SK-N-SH treated with all-trans-retinoic acid at 6 μM for 48 hours (cell line): ENCODE data around the gene PLEKHA4.
"Not testable (repeated sequence)": the region's sequence is repeated elsewhere in the genome, so short reads cannot be mapped to it uniquely, and the experiment has no call there.

Experiments used
- ATAC-seq: fragments of 200-7000 bp; cut with Tn5 transposase; 3 replicates; pipeline ENCODE4 v1.9.1; 2020; ENCODE audit warnings: mild to moderate bottlenecking, moderate library complexity
- ARNTL ChIP-seq: fragments of 450-650 bp; formaldehyde crosslinking; IDR thresholded peaks from 2 replicates; pipeline ENCODE4 v1.5.0; 2020; ENCODE audit warnings: low read depth, mild to moderate bottlenecking, moderate library complexity, borderline replicate concordance
- BACH2 ChIP-seq: fragments of 250-450 bp; sonication (Bioruptor Pico); IDR thresholded peaks from 2 replicates; pipeline ENCODE4 v1.9.0; 2021; ENCODE audit warnings: mild to moderate bottlenecking, borderline replicate concordance
- CSDC2 ChIP-seq: fragments of 250-450 bp; sonication (Bioruptor Pico); IDR thresholded peaks from 2 replicates; pipeline ENCODE4 v1.5.0; 2020; ENCODE audit warnings: mild to moderate bottlenecking, moderate library complexity
- ESRRG ChIP-seq: fragments of 250-450 bp; sonication (Bioruptor Pico); IDR thresholded peaks from 2 replicates; pipeline ENCODE4 v1.6.1; 2021; ENCODE audit warnings: mild to moderate bottlenecking
- ISL1 ChIP-seq: fragments of 250-450 bp; sonication (Bioruptor Pico); IDR thresholded peaks from 2 replicates; pipeline ENCODE4 v2.1.2; 2022; ENCODE audit warnings: mild to moderate bottlenecking, moderate library complexity
- OSR1 ChIP-seq: fragments of 250-450 bp; sonication (Bioruptor Pico); IDR thresholded peaks from 2 replicates; pipeline ENCODE4 v1.8.0; 2022; ENCODE audit warnings: moderate library complexity, mild to moderate bottlenecking, inconsistent platforms
- PPARA ChIP-seq: fragments of 250-450 bp; sonication (Bioruptor Pico); IDR thresholded peaks from 2 replicates; pipeline ENCODE4 v1.5.0; 2020; ENCODE audit warnings: mild to moderate bottlenecking, borderline replicate concordance
- SNAI2 ChIP-seq: fragments of 250-450 bp; sonication (Bioruptor Pico); IDR thresholded peaks from 2 replicates; pipeline ENCODE4 v1.5.0; 2020; ENCODE audit warnings: mild to moderate bottlenecking, moderate library complexity
- TCF4 ChIP-seq: fragments of 250-450 bp; sonication (Bioruptor Pico); IDR thresholded peaks from 2 replicates; pipeline ENCODE4 v1.8.0; 2021; ENCODE audit warnings: mild to moderate bottlenecking, moderate library complexity, borderline replicate concordance
- TOX ChIP-seq: fragments of 250-450 bp; sonication (Bioruptor Pico); IDR thresholded peaks from 2 replicates; pipeline ENCODE4 v1.8.0; 2021; ENCODE audit warnings: mild to moderate bottlenecking, moderate library complexity, borderline replicate concordance
- ZFP3 ChIP-seq: fragments of 250-450 bp; sonication (Bioruptor Pico); IDR thresholded peaks from 2 replicates; pipeline ENCODE4 v1.5.0; 2020; ENCODE audit warnings: mild to moderate bottlenecking, moderate library complexity
- ZNF565 ChIP-seq: fragments of 450-650 bp; formaldehyde crosslinking; conservative IDR thresholded peaks from 2 replicates; pipeline ENCODE4 v1.5.0; 2020; ENCODE audit warnings: low read depth, mild to moderate bottlenecking, moderate library complexity
- ZNF70 ChIP-seq: fragments of 450-650 bp; formaldehyde crosslinking; IDR thresholded peaks from 2 replicates; pipeline ENCODE4 v1.5.0; 2020; ENCODE audit warnings: mild to moderate bottlenecking, moderate library complexity
- ZNF8 ChIP-seq: fragments of 450-650 bp; formaldehyde crosslinking; IDR thresholded peaks from 2 replicates; pipeline ENCODE4 v1.5.0; 2020; ENCODE audit warnings: mild to moderate bottlenecking, moderate library complexity
- TF ChIP-seq, protein P1 (sequence below): fragments of 250-450 bp; sonication (Bioruptor Pico); IDR thresholded peaks from 2 replicates; pipeline ENCODE4 v1.8.0; 2020; ENCODE audit warnings: mild to moderate bottlenecking, moderate library complexity, borderline replicate concordance
- TF ChIP-seq, protein P2 (sequence below): fragments of 250-450 bp; sonication (Bioruptor Pico); IDR thresholded peaks from 2 replicates; pipeline ENCODE4 v1.8.0; 2021; ENCODE audit warnings: low read depth, mild to moderate bottlenecking, moderate library complexity, borderline replicate concordance
- TF ChIP-seq, protein P3 (sequence below): fragments of 250-450 bp; sonication (Bioruptor Pico); IDR thresholded peaks from 2 replicates; pipeline ENCODE4 v1.5.0; 2020; ENCODE audit warnings: mild to moderate bottlenecking, moderate library complexity
- TF ChIP-seq, protein P4 (sequence below): fragments of 250-450 bp; sonication (Bioruptor Pico); IDR thresholded peaks from 2 replicates; pipeline ENCODE4 v1.5.1; 2020; ENCODE audit warnings: low read depth, mild to moderate bottlenecking, moderate library complexity
- TF ChIP-seq, protein P5 (sequence below): fragments of 250-450 bp; sonication (Bioruptor Pico); IDR thresholded peaks from 2 replicates; pipeline ENCODE4 v1.5.1; 2021; ENCODE audit warnings: mild to moderate bottlenecking, moderate library complexity

The PLEKHA4 gene

DNA sequence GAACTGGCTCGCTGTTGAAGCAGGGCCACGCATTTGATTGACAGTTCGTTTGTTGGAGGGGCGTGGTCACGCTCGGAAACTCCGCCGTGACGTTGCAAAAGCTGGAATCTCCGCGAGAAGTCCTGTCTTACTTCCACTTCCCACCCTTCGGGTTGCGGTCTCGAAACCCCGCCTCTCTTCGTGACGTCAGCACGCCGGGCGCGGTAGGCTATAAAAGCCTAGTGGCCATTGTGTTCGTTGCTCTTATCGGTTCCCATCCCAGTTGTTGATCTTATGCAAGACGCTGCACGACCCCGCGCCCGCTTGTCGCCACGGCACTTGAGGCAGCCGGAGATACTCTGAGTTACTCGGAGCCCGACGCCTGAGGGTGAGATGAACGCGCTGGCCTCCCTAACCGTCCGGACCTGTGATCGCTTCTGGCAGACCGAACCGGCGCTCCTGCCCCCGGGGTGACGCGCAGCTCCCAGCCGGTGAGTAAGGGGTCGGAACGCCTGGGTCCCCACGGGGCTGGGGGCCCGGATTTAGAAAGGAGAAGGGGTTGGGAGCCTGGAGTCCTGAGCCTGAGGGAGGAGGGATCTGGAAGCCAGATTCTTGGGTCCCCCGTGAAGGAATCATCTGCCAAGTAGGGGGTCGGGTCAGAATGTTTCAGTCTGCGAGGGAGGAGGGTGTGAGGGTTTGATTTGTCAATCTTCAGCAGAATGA lies 3.9 kb upstream of the PLEKHA4 start, which contains the start of gene PPP1R15A (continued):
- no peak for TF ChIP-seq ISL1 (CRISPR knock-in tag)
- TF ChIP-seq, protein P1, sequence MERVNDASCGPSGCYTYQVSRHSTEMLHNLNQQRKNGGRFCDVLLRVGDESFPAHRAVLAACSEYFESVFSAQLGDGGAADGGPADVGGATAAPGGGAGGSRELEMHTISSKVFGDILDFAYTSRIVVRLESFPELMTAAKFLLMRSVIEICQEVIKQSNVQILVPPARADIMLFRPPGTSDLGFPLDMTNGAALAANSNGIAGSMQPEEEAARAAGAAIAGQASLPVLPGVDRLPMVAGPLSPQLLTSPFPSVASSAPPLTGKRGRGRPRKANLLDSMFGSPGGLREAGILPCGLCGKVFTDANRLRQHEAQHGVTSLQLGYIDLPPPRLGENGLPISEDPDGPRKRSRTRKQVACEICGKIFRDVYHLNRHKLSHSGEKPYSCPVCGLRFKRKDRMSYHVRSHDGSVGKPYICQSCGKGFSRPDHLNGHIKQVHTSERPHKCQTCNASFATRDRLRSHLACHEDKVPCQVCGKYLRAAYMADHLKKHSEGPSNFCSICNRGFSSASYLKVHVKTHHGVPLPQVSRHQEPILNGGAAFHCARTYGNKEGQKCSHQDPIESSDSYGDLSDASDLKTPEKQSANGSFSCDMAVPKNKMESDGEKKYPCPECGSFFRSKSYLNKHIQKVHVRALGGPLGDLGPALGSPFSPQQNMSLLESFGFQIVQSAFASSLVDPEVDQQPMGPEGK (CRISPR knock-in tag), result no peak; the same call in 1 of the 2 replicates
- no peak for TF ChIP-seq ESRRG (CRISPR knock-in tag)
- TF ChIP-seq OSR1 (CRISPR knock-in tag), result no peak
- TF ChIP-seq CSDC2 (CRISPR knock-in tag), result no peak
- TF ChIP-seq, protein P2, sequence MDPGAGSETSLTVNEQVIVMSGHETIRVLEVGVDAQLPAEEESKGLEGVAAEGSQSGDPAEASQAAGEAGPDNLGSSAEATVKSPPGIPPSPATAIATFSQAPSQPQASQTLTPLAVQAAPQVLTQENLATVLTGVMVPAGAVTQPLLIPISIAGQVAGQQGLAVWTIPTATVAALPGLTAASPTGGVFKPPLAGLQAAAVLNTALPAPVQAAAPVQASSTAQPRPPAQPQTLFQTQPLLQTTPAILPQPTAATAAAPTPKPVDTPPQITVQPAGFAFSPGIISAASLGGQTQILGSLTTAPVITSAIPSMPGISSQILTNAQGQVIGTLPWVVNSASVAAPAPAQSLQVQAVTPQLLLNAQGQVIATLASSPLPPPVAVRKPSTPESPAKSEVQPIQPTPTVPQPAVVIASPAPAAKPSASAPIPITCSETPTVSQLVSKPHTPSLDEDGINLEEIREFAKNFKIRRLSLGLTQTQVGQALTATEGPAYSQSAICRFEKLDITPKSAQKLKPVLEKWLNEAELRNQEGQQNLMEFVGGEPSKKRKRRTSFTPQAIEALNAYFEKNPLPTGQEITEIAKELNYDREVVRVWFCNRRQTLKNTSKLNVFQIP, result no peak
- TF ChIP-seq TOX (CRISPR knock-in tag), result peak; percentile 36

DNA sequence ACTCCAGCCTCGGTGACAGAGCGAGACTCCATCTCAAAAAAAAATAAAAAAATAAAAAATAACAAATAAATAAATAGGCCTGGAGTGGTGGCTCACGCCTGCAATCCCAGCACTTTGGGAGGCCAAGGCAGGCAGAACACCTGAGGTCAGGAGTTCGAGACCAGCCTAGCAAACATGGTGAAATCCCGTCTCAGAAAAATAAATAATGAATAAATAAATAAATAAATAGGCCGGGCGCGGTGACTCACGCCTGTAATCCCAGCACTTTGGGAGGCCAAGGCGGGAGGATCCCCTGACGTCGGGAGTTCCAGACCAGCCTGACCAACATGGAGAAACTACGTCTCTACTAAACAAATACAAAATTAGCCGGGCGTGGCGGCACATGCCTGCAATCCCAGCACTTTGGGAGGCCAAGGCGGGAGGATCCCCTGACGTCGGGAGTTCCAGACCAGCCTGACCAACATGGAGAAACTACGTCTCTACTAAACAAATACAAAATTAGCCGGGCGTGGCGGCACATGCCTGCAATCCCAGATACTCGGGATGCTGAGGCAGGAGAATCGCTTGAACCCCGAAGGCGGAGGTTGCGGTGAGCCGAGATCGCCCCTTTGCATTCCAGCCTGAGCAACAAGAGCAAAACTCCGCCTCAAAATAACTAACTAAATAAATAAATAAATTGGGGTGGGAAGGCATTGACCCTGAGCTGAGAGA lies 3.2 kb upstream of the PLEKHA4 start:
- not testable (repeated sequence) for ATAC-seq

DNA sequence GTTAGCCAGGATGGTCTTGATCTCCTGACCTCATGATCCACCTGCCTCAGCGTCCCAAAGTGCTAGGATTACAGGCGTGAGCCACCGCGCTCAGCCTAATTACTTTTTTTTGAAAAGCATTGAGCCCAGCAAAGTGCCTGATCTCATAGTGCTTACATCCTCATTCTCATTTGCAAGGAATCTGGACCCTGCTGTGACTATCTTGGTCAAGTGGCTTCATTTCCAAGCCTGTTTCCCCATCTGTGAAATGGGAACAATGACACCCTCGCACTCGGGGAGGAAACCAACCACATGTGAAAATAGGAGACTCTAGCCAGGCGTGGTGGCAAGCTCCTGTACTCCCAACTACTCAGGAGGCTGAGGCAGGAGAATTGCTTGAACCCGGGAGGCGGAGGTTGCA lies 1.6 kb upstream of the PLEKHA4 start:
- ATAC-seq, result no peak
- TF ChIP-seq, protein P3, sequence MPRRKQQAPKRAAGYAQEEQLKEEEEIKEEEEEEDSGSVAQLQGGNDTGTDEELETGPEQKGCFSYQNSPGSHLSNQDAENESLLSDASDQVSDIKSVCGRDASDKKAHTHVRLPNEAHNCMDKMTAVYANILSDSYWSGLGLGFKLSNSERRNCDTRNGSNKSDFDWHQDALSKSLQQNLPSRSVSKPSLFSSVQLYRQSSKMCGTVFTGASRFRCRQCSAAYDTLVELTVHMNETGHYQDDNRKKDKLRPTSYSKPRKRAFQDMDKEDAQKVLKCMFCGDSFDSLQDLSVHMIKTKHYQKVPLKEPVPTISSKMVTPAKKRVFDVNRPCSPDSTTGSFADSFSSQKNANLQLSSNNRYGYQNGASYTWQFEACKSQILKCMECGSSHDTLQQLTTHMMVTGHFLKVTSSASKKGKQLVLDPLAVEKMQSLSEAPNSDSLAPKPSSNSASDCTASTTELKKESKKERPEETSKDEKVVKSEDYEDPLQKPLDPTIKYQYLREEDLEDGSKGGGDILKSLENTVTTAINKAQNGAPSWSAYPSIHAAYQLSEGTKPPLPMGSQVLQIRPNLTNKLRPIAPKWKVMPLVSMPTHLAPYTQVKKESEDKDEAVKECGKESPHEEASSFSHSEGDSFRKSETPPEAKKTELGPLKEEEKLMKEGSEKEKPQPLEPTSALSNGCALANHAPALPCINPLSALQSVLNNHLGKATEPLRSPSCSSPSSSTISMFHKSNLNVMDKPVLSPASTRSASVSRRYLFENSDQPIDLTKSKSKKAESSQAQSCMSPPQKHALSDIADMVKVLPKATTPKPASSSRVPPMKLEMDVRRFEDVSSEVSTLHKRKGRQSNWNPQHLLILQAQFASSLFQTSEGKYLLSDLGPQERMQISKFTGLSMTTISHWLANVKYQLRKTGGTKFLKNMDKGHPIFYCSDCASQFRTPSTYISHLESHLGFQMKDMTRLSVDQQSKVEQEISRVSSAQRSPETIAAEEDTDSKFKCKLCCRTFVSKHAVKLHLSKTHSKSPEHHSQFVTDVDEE (CRISPR knock-in tag), result no peak
- TF ChIP-seq ZNF8 (CRISPR knock-in tag), result no peak
- TF ChIP-seq ARNTL (CRISPR knock-in tag), result no peak
- TF ChIP-seq SNAI2 (CRISPR knock-in tag), result no peak
- TF ChIP-seq BACH2 (CRISPR knock-in tag), result no peak
- TF ChIP-seq, protein P4, sequence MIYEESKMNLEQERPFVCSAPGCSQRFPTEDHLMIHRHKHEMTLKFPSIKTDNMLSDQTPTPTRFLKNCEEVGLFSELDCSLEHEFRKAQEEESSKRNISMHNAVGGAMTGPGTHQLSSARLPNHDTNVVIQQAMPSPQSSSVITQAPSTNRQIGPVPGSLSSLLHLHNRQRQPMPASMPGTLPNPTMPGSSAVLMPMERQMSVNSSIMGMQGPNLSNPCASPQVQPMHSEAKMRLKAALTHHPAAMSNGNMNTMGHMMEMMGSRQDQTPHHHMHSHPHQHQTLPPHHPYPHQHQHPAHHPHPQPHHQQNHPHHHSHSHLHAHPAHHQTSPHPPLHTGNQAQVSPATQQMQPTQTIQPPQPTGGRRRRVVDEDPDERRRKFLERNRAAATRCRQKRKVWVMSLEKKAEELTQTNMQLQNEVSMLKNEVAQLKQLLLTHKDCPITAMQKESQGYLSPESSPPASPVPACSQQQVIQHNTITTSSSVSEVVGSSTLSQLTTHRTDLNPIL, result no peak
- TF ChIP-seq, protein P2, result no peak
- TF ChIP-seq PPARA (CRISPR knock-in tag), result no peak
- TF ChIP-seq ZNF565 (CRISPR knock-in tag), result no peak
- TF ChIP-seq TOX (CRISPR knock-in tag), result no peak
- no peak for TF ChIP-seq TCF4
- TF ChIP-seq CSDC2 (CRISPR knock-in tag), result no peak
- TF ChIP-seq, protein P5, sequence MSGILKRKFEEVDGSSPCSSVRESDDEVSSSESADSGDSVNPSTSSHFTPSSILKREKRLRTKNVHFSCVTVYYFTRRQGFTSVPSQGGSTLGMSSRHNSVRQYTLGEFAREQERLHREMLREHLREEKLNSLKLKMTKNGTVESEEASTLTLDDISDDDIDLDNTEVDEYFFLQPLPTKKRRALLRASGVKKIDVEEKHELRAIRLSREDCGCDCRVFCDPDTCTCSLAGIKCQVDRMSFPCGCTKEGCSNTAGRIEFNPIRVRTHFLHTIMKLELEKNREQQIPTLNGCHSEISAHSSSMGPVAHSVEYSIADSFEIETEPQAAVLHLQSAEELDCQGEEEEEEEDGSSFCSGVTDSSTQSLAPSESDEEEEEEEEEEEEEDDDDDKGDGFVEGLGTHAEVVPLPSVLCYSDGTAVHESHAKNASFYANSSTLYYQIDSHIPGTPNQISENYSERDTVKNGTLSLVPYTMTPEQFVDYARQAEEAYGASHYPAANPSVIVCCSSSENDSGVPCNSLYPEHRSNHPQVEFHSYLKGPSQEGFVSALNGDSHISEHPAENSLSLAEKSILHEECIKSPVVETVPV (CRISPR knock-in tag), result no peak
- TF ChIP-seq ISL1 (CRISPR knock-in tag), result no peak
- TF ChIP-seq, protein P1 (CRISPR knock-in tag), result no peak
- no peak for TF ChIP-seq ZNF70
- TF ChIP-seq ZFP3, result no peak
